Ishikawa (cell line): ENCODE measurements around the gene ANKRD11.

Experiments
- CEBPB ChIP-seq: IDR thresholded peaks from 2 replicates; pipeline ENCODE4 v1.6.1; 2012
- CREB1 ChIP-seq: IDR thresholded peaks from 2 replicates; pipeline ENCODE4 v1.6.1; 2012; ENCODE audit warnings: low read depth
- EGR1 ChIP-seq: IDR thresholded peaks from 2 replicates; pipeline ENCODE4 v1.6.1; 2012
- EP300 ChIP-seq: IDR thresholded peaks from 2 replicates; pipeline ENCODE4 v1.6.1; 2012; ENCODE audit warnings: borderline replicate concordance
- FOXM1 ChIP-seq: IDR thresholded peaks from 2 replicates; pipeline ENCODE4 v1.6.1; 2012; ENCODE audit warnings: low read depth, borderline replicate concordance
- NFIC ChIP-seq: IDR thresholded peaks from 2 replicates; pipeline ENCODE4 v1.6.1; 2012
- RAD21 ChIP-seq: IDR thresholded peaks from 2 replicates; pipeline ENCODE4 v1.6.1; 2012; ENCODE audit warnings: low read depth
- TAF1 ChIP-seq: IDR thresholded peaks from 2 replicates; pipeline ENCODE4 v1.6.1; 2012; ENCODE audit warnings: low read depth, mild to moderate bottlenecking
- TCF12 ChIP-seq: IDR thresholded peaks from 2 replicates; pipeline ENCODE4 v1.6.1; 2012; ENCODE audit warnings: low read depth
- TEAD4 ChIP-seq: IDR thresholded peaks from 2 replicates; pipeline ENCODE4 v1.6.1; 2012
- YY1 ChIP-seq: IDR thresholded peaks from 2 replicates; pipeline ENCODE4 v1.6.1; 2012; ENCODE audit warnings: low read depth
- ZBTB7A ChIP-seq: IDR thresholded peaks from 2 replicates; pipeline ENCODE4 v1.6.1; 2012; ENCODE audit warnings: low read depth
- TF ChIP-seq, protein P1 (sequence below): IDR thresholded peaks from 2 replicates; pipeline ENCODE4 v1.6.1; 2012; ENCODE audit warnings: low read depth, mild to moderate bottlenecking
- TF ChIP-seq, protein P2 (sequence below): IDR thresholded peaks from 2 replicates; pipeline ENCODE4 v1.6.1; 2012
- TF ChIP-seq, protein P3 (sequence below): IDR thresholded peaks from 2 replicates; pipeline ENCODE4 v1.6.1; 2012

ANKRD11 gene

DNA sequence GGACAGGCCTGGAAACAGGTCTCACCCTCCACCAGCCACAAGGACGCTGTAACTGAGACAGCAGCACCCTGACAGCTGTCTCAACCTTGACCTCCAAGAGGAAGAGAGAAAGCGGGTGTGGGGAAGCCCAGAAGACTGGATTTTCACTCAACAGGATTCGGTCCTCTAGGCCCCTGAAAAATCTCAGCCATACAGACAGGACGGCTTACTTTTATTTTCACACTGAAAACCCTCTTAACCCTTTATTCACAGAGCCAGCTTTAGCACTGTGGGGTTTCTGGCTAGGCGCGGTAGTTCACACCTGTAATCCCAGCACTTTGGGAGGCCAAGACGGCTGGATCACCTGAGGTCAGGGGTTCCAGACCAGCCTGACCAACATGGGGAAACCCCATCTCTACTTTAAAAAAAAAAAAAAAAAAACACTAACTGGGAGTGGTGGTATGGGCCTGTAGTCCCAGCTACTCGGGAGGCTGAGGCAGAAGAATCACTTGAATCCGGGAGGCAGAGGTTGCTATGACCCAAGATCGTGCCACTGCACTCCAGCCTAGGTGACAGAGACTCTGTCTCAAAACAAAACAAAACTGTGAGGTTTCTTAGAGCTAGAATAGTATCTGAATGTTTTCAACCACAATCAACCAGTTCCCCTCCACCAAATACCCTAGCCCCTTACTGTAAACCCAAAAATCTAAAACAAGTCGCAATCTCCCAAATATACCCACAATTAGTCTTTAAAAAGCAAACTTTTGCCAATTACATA is 5.3 kb downstream of the ANKRD11 start:
- TF ChIP-seq CREB1 = no peak
- TF ChIP-seq, protein P1, sequence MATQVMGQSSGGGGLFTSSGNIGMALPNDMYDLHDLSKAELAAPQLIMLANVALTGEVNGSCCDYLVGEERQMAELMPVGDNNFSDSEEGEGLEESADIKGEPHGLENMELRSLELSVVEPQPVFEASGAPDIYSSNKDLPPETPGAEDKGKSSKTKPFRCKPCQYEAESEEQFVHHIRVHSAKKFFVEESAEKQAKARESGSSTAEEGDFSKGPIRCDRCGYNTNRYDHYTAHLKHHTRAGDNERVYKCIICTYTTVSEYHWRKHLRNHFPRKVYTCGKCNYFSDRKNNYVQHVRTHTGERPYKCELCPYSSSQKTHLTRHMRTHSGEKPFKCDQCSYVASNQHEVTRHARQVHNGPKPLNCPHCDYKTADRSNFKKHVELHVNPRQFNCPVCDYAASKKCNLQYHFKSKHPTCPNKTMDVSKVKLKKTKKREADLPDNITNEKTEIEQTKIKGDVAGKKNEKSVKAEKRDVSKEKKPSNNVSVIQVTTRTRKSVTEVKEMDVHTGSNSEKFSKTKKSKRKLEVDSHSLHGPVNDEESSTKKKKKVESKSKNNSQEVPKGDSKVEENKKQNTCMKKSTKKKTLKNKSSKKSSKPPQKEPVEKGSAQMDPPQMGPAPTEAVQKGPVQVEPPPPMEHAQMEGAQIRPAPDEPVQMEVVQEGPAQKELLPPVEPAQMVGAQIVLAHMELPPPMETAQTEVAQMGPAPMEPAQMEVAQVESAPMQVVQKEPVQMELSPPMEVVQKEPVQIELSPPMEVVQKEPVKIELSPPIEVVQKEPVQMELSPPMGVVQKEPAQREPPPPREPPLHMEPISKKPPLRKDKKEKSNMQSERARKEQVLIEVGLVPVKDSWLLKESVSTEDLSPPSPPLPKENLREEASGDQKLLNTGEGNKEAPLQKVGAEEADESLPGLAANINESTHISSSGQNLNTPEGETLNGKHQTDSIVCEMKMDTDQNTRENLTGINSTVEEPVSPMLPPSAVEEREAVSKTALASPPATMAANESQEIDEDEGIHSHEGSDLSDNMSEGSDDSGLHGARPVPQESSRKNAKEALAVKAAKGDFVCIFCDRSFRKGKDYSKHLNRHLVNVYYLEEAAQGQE = no peak
- no peak for TF ChIP-seq EGR1

DNA sequence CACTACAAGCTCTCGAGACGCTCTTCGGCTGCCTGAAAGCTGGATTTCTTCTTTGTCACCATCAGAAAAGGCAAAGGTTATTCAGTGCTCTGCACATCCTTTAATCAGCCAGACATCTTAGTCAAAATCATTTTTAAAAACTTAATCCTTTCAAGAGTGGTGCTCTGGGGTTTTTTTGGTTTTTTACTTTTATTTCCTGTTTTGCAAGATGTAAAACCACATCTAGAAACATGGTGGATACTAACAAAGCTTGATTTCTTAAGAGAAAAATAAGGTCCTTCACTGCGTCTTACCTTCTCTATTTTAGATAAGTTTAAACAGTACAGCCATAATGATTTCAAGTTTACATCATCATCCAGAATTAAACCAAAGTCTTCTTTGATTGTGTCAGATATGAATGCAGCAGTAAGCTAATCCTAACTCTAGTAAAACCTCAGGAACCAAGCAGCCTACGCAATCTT is 6.3 kb downstream of the ANKRD11 start:
- TF ChIP-seq CEBPB (no peak), ZBTB7A (no peak), NFIC (no peak), EP300 (no peak), TAF1 (no peak), CREB1 (no peak), YY1 (no peak), TEAD4 (no peak), EGR1 (no peak), RAD21 (no peak), TCF12 (no peak), FOXM1 (no peak)
- TF ChIP-seq, protein P1 = no peak
- TF ChIP-seq, protein P2, sequence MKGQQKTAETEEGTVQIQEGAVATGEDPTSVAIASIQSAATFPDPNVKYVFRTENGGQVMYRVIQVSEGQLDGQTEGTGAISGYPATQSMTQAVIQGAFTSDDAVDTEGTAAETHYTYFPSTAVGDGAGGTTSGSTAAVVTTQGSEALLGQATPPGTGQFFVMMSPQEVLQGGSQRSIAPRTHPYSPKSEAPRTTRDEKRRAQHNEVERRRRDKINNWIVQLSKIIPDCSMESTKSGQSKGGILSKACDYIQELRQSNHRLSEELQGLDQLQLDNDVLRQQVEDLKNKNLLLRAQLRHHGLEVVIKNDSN = no peak
- TF ChIP-seq, protein P3, sequence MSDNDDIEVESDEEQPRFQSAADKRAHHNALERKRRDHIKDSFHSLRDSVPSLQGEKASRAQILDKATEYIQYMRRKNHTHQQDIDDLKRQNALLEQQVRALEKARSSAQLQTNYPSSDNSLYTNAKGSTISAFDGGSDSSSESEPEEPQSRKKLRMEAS = no peak

- TF ChIP-seq TEAD4 (no peak), ZBTB7A (no peak), RAD21 (no peak), CEBPB (no peak)
Observed at GRCh38 chr16:89482817-89483205, 7.5 kb downstream of the ANKRD11 start.

DNA sequence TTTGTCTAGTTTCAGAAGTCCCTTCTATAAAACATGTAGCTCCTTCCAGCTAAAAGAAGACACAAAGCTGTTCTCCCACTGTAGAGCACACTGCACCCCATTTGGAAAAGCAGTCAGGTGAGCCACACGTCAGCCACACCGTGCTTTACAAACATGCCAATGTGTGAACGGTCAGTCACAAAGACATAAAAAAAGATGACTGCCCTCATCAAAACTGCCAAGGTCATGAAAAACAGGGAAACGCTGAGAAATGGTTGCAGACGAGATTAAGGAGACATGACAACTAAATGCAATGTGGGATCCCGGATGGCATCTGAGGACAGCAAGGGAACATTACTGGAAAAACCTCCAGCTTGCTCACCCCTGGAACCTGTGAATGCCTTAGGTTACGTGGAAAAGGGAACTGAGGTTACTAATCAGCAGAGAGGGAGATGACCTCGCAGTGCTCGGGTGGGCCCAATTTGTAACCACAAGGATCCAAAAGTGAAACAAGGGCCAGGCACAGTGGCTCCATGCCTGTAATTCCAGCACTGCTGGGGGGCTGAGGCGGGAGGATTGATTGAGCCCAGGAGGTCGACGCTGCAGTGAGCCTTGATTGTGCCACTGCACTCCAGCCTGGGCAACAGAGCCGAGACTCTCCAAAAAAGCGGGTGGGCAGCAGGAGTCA is 8.1 kb downstream of the ANKRD11 start:
- TF ChIP-seq EGR1 (no peak), RAD21 (no peak), TCF12 (no peak), EP300 (no peak), TEAD4 (no peak), CEBPB (no peak), NFIC (no peak), ZBTB7A (no peak), TAF1 (no peak), FOXM1 (no peak), YY1 (no peak), CREB1 (no peak)
- TF ChIP-seq, protein P2 = no peak
- TF ChIP-seq, protein P3 = no peak

GRCh38 chr16:89481356-89481955 is 8.9 kb downstream of the ANKRD11 start:
- TF ChIP-seq EP300 = no peak
- no peak for TF ChIP-seq TEAD4
- no peak for TF ChIP-seq ZBTB7A
- TF ChIP-seq FOXM1 = no peak
- TF ChIP-seq, protein P2 = no peak
- TF ChIP-seq, protein P1 = no peak
- no peak for TF ChIP-seq YY1
- no peak for TF ChIP-seq TCF12
- TF ChIP-seq NFIC = no peak
- TF ChIP-seq RAD21 = no peak
- no peak for TF ChIP-seq TAF1
- no peak for TF ChIP-seq CEBPB
- no peak for TF ChIP-seq EGR1
- TF ChIP-seq CREB1 = no peak
- TF ChIP-seq, protein P3 = no peak
